Natural killer cell treated with Interleukin-12 subunit alpha and Interleukin-12 subunit beta and Interleukin-15 and Interleukin-18, amount 100 ng/mL, for 72 hours (primary cell): ENCODE measurements around the gene CSNK1G1. TPM values are rescaled to one million over a fixed set of nuclear protein-coding genes. Genes with fewer than 3 reads are reported as not detected.
"Not testable (repeated sequence)": the region's sequence is repeated elsewhere in the genome, so short reads cannot be mapped to it uniquely, and the experiment has no call there.

Source experiments
- ATAC-seq, 2 donors: fragments of 150-1000 bp; cut with Tn5 transposase in 1 of 2; sonication (Bioruptor Pico), chemical (Tn5 transposase) in 1 of 2; 2 replicates each; pipeline ENCODE4 v1.10.0; 2021
- DNase-seq: peaks from one replicate; pipeline ENCODE4 v3.0.0; 2022; ENCODE audit warnings: low spot score
- H3K27ac Mint-ChIP-seq, 2 donors: 1 replicate in 1 of 2; 2 replicates in 1 of 2; pipeline ENCODE4 v1.8.0; 2022; ENCODE audit warnings: mixed read lengths in 2 of 2, mild to moderate bottlenecking in 1 of 2, moderate library complexity in 1 of 2
- H3K27me3 Mint-ChIP-seq, 2 donors: 1 replicate in 1 of 2; 2 replicates in 1 of 2; pipeline ENCODE4 v1.8.0; 2022; ENCODE audit warnings: mixed read lengths in 2 of 2
- H3K36me3 Mint-ChIP-seq: one replicate; pipeline ENCODE4 v1.8.0; 2022; ENCODE audit warnings: mixed read lengths
- H3K4me1 Mint-ChIP-seq, 2 donors: 1 replicate in 1 of 2; 2 replicates in 1 of 2; pipeline ENCODE4 v1.8.0; 2022; ENCODE audit warnings: low read depth in 2 of 2, mixed read lengths in 2 of 2, mild to moderate bottlenecking in 1 of 2
- H3K4me3 Mint-ChIP-seq: one replicate; pipeline ENCODE4 v1.8.0; 2022; ENCODE audit warnings: mixed read lengths
- H3K9me3 Mint-ChIP-seq: 2 replicates; pipeline ENCODE4 v1.8.0; 2022; ENCODE audit warnings: mixed read lengths
- total RNA-seq, 2 donors: library from RNA; stranded (reverse); gene quantifications; one replicate each; pipeline ENCODE4 v1.2.3, GENCODE V29; 2022

Gene CSNK1G1
- total RNA-seq, 2 donors from 2014 or later: 35.4 to 47.5 TPM

DNA sequence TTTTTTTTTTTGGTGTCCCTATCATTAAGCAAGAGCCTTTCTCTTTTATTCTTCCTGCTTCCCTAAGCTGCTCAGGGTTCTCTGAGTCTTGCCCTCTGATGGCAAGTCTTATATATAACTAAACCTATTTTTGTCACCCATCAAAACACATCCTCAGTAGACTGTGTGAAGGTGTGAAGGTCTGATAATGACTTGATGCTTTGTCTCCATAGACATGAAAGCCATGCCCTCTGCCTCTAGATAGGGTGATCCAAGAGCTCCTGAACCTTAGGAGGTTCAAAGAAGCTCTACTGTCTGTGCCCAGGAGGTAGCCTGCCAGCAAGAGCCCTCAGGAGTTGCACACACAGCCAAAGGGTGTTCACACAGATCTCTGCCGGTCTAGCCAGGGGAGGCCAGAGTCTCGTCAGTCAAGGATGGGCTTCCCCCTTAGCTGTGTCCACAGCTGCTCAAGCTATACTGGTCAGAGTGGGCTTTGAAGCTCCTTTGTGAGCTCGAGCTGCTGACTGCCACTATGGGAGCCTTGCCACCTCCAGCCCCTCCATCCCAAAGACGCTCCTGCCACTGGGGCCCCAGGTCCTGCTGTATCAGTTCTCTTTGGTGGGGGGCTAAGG is 217.5 kb downstream of the CSNK1G1 start:
- no peak overlapping the region for H3K4me3 Mint-ChIP-seq
- H3K36me3 Mint-ChIP-seq: peaks cover 6% of the 10 kb centered on the region
- H3K9me3 Mint-ChIP-seq: no peaks in the 10 kb centered on the region
- ATAC-seq (no peak), DNase-seq (no peak)
- no peaks in the 10 kb centered on the region for H3K27me3 Mint-ChIP-seq
- no peaks in the 10 kb centered on the region for H3K4me1 Mint-ChIP-seq
- H3K27ac Mint-ChIP-seq: no peak overlapping the region

DNA sequence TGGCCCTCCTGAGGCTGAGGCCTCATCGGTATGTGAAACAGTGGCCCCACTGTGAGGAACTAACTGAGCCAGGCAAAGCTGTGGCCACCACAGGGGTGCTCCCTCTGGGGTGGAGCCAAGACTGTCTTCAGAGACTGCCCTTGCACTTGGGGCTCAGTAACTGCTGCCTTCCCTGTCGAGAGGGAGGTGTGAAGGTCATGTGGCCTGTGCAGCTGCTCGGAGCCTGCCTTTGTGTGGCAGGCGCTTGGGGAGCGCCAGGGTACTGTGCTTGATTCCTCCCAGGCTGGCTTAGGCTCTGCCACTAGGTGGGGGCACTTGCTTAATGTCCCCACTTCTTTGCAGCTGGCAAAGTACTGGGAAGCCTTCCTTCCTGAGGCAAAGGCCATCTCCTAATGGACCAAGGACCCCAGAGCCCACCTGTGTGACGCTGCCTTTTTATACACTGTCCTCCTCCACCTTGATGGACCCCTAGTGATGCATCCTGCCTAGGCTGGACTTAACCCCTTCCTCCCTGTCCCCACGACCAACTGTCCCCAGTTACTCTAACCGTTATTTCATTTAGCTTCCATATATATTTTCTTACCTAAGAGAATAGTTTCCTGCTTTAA is 218.6 kb downstream of the CSNK1G1 start:
- H3K36me3 Mint-ChIP-seq: peaks cover 8% of the 10 kb centered on the region
- no peak overlapping the region for H3K27ac Mint-ChIP-seq
- ATAC-seq: peak; percentile 23 to 50
- no peak for DNase-seq
- no peak overlapping the region for H3K4me3 Mint-ChIP-seq
- no peaks in the 10 kb centered on the region for H3K4me1 Mint-ChIP-seq
- H3K27me3 Mint-ChIP-seq: no peaks in the 10 kb centered on the region
- no peaks in the 10 kb centered on the region for H3K9me3 Mint-ChIP-seq

DNA sequence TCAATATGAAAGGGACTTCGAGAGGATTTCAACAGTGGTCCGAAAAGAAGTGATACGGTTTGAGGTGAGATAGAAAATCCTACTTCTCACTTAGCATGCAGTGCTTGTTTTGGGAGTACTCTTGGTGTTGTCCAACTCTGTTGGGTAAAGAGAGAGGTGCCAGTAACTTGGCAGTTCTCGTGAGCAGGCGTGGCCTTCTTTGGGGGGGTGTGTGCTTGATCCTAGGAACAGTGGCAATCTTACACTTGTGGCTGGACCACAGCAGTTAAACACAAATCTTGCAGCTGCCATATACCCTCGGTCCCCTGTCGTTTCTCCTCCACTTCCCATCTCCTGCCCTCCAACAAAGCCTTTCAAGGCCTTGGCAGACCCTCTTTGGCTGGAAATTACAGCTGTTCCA is 219.6 kb downstream of the CSNK1G1 start:
- H3K36me3 Mint-ChIP-seq: peaks cover 14% of the 10 kb centered on the region
- no peak overlapping the region for H3K27ac Mint-ChIP-seq
- no peaks in the 10 kb centered on the region for H3K9me3 Mint-ChIP-seq
- no peak overlapping the region for H3K4me3 Mint-ChIP-seq
- ATAC-seq: no peak
- no peak for DNase-seq
- H3K4me1 Mint-ChIP-seq: no peaks in the 10 kb centered on the region
- no peaks in the 10 kb centered on the region for H3K27me3 Mint-ChIP-seq

DNA sequence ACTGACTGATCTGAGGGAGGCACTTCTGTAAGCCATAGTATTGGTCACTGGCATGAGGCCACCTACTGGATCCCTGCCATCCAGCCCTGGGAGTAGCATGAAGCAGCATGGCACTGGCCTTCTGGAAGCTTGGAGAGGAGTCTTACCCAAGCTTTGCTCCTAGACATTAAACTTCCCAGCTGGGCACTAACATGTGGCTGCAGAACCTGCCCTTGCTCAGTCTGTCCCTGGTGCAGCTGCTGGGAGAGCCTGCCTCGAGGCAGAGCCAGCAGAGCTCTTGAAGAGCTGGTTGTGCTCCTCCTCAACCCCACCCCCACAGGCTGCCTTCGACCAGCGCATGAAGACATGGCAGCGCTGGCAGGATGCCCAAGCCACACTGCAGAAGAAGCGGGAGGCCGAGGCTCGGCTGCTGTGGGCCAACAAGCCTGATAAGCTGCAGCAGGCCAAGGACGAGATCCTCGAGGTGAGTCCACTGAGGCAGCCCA is 221.6 kb downstream of the CSNK1G1 start:
- H3K27ac Mint-ChIP-seq: no peak overlapping the region
- H3K4me1 Mint-ChIP-seq: no peaks in the 10 kb centered on the region
- H3K27me3 Mint-ChIP-seq: no peaks in the 10 kb centered on the region
- peaks cover 14% of the 10 kb centered on the region for H3K36me3 Mint-ChIP-seq
- H3K9me3 Mint-ChIP-seq: no peaks in the 10 kb centered on the region
- ATAC-seq: no peak
- no peak overlapping the region for H3K4me3 Mint-ChIP-seq
- no peak for DNase-seq

DNA sequence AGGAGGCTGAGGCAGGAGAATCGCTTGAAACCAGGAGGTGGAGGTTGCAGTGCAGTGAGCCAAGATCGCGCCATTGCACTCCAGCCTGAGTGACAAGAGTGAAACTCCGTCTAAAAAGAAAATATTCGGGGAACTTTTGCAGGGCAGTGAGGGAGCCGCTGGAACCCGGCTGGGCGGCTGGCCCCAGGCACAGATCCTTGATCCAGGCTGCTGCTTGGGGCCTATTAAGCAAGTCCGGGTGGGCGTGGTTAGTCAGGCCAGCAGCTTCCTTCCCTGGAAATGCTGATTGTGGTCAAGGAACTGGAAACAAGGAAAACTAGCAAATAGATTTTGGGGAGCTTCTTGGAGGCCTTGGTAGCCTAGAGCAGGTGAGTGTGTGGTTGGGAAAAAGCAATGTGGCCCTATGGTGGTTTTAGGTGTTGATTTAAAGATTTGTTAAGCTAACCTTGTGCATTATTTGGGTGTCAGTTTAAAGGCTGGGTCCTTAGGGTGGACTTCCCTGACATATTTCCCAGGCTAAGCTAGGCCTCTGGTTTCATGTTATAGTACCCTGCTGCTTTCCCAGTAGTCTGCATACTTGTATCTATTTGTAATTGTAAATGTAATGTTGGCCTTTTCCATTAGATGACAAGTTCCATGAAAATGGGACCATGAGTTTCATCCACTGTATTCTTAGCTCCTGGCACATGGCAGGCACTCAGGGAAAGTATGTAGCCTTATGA is 222.2 kb downstream of the CSNK1G1 start:
- H3K9me3 Mint-ChIP-seq: no peaks in the 10 kb centered on the region
- H3K4me1 Mint-ChIP-seq: no peaks in the 10 kb centered on the region
- no peak overlapping the region for H3K4me3 Mint-ChIP-seq
- peaks cover 14% of the 10 kb centered on the region for H3K36me3 Mint-ChIP-seq
- DNase-seq (no peak), ATAC-seq (no peak)
- no peaks in the 10 kb centered on the region for H3K27me3 Mint-ChIP-seq
- H3K27ac Mint-ChIP-seq: no peak overlapping the region

DNA sequence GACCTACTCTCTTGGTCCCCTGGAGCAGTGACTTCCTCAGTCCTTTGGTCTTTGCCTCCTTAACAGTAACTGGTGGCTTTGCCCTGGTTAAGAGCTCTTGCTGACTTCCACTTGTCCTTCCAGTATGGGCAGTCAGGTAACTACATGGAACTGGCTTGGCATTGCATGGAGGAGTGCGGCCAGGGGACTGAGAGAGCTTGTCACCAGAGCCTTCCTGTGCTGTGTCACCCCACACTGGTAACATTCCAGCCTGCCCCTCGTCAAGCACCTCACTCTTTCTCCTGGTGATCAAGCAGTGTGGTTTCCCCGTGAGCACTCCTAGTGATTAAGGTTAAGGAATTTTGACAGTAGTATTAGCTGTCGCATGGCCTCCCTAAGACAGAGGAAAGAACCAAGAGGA is 223.8 kb downstream of the CSNK1G1 start:
- no peak overlapping the region for H3K27ac Mint-ChIP-seq

DNA sequence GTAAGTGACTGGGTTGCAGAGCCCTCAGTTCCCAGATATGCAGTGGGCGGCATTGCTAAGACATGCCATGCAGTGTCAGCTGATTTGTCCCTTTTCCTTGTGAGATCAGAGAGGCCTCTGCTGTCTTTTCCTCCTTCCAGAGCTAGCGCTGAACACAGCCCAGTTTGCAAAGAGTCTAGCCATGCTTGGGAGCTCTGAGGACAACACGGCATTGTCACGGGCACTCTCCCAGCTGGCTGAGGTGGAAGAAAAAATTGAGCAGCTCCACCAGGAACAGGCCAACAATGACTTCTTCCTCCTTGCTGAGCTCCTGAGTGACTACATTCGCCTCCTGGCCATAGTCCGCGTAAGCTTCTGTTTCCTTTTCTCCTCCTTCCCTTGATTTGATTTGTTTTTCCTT is 224.4 kb downstream of the CSNK1G1 start:
- Mint-ChIP-seq H3K27ac (no peak overlapping the region), H3K4me1 (peaks cover 4 to 8% of the 10 kb centered on the region in 2 donors), H3K4me3 (no peak overlapping the region), H3K27me3 (no peaks in the 10 kb centered on the region), H3K9me3 (no peaks in the 10 kb centered on the region), H3K36me3 (peaks cover 18% of the 10 kb centered on the region)
- ATAC-seq (no peak), DNase-seq (no peak)

More for the DNA sequence above, 223.8 kb downstream of the CSNK1G1 start:
- H3K36me3 Mint-ChIP-seq: peaks cover 16% of the 10 kb centered on the region
- no peaks in the 10 kb centered on the region for H3K9me3 Mint-ChIP-seq
- no peak for ATAC-seq
- peaks cover 4 to 8% of the 10 kb centered on the region in 2 donors for H3K4me1 Mint-ChIP-seq
- no peak overlapping the region for H3K4me3 Mint-ChIP-seq
- H3K27me3 Mint-ChIP-seq: no peaks in the 10 kb centered on the region
- DNase-seq: no peak

DNA sequence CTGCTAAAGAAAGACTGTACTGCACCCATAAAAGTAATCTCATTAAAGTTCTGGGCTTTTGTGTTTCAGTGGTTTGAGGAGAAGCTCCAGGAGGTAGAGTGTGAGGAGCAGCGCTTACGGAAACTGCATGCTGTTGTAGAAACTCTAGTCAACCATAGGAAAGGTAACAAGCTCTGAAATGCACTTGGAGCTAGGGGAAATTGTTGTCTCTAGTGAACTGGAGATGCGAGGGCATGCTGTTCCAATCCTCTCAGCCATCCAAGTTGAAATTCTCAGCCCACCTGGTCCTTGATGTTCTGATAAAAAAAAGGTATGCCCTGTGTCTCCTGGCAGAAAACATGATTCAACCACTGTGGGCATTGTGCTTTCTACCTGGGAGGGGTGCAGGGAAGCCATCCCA is 225.8 kb downstream of the CSNK1G1 start:
- Mint-ChIP-seq H3K27me3 (no peaks in the 10 kb centered on the region), H3K4me3 (no peak overlapping the region), H3K27ac (no peak overlapping the region), H3K4me1 (peaks cover 4 to 8% of the 10 kb centered on the region in 2 donors), H3K9me3 (no peaks in the 10 kb centered on the region), H3K36me3 (peaks cover 18% of the 10 kb centered on the region)
- ATAC-seq (no peak), DNase-seq (no peak)

DNA sequence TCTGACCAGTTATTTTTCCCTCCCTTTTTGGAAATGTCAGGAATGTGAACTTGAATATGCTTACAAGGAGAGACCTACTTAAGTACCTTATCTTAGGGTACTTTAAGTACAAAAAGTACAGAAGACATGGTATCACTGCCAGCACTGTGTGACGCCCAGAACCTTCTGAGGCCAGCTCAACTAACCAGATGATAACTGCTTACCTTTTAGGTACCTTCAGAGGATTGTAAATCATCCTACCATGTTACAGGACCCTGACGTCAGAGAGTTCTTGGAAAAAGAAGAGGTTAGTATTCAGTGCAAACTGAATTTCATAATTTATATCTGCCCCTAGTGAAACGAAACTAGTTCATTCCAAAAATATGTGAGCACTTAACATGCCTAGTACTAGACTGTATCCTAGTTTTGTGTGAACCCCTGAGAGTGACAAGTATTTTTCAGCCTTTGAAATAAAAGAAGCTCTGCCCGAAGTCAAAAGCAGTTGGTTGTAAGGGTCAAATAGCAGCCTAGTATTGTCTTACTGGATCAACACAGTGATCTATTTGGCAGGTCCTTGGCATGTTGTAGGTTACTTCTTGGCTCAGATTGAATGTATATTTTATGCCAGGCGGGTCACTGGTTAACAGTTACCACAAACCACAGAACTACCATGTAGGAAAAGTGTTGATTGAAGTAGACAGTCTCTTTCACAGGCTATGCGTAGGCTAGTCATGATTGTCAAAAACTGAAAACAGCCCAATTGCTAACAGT is 228.3 kb downstream of the CSNK1G1 start:
- Mint-ChIP-seq H3K4me1 (peaks cover 4 to 8% of the 10 kb centered on the region in 2 donors), H3K4me3 (no peak overlapping the region), H3K27ac (no peak overlapping the region), H3K36me3 (peaks cover 18% of the 10 kb centered on the region), H3K27me3 (no peaks in the 10 kb centered on the region), H3K9me3 (no peaks in the 10 kb centered on the region)
- ATAC-seq: no peak
- DNase-seq: no peak

DNA sequence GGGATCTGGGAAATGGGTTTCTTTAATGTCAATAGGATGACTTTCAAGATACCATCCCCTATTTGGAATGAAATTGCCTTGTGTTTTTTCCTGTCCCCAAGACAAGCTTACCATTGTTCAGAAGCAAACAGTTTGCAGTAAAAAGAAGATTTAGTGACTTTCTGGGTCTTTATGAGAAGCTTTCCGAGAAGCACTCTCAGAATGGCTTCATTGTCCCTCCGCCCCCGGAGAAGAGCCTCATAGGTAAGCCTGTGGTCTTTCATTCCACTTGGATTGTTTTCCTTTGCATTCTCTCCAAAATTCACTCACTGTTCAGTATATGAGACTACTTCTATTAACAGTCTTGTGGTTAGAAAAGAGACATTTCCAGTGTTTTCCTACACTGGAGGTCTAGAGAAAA is 230.0 kb downstream of the CSNK1G1 start:
- peaks cover 16% of the 10 kb centered on the region for H3K36me3 Mint-ChIP-seq
- no peaks in the 10 kb centered on the region for H3K27me3 Mint-ChIP-seq
- DNase-seq (no peak), ATAC-seq (no peak)
- no peaks in the 10 kb centered on the region for H3K9me3 Mint-ChIP-seq
- H3K4me3 Mint-ChIP-seq: no peak overlapping the region
- H3K4me1 Mint-ChIP-seq: peaks cover 4 to 8% of the 10 kb centered on the region in 2 donors
- no peak overlapping the region for H3K27ac Mint-ChIP-seq

DNA sequence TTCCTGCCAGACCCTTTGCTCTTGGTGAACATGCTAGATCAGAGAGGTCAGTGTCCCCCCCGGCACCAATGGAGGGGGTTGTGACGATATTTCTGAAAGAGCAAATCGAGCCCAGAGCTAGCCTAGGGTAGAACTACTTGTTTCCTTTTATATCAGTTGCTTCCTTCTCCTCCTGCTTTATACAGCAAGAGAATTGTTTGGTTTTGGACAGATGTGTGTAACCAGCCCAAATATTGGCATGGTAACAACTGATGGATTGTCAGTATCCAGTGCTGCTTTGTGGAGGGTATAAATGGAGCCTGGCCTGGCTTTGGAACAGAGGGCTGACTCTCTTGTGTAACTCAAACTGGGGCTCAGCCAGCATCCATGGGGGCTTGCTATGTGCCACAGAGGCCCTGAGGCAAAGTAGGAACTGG is 233.0 kb downstream of the CSNK1G1 start:
- Mint-ChIP-seq H3K9me3 (no peaks in the 10 kb centered on the region), H3K4me3 (no peak overlapping the region), H3K27ac (no peak overlapping the region), H3K36me3 (peaks cover 22% of the 10 kb centered on the region), H3K27me3 (no peaks in the 10 kb centered on the region), H3K4me1 (peaks cover 8 to 9% of the 10 kb centered on the region in 2 donors)
- DNase-seq (no peak), ATAC-seq (no peak)

DNA sequence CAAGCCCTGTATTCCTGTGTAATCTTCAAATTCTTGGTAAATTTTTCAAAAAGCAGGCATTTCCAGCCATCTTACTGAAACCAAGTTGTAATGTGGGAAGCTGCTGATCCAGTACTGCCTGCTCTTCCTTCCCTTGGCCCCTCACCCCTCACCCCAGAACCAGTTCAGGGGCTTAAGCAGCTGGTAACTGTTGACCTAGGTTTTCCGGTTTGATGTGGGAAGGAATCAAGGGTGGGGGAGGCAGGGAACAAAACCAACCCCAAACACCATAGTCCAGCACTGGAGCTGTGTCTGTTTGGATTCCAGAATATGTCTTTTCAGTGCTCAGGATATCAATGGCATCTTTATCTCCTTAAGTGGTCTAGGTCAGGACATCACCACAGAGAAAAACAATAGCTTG is 233.5 kb downstream of the CSNK1G1 start:
- DNase-seq: no peak
- Mint-ChIP-seq H3K27me3 (no peaks in the 10 kb centered on the region), H3K27ac (no peak overlapping the region), H3K4me3 (no peak overlapping the region), H3K36me3 (peaks cover 20% of the 10 kb centered on the region), H3K4me1 (peaks cover 7 to 9% of the 10 kb centered on the region in 2 donors), H3K9me3 (no peaks in the 10 kb centered on the region)
- ATAC-seq: no peak

DNA sequence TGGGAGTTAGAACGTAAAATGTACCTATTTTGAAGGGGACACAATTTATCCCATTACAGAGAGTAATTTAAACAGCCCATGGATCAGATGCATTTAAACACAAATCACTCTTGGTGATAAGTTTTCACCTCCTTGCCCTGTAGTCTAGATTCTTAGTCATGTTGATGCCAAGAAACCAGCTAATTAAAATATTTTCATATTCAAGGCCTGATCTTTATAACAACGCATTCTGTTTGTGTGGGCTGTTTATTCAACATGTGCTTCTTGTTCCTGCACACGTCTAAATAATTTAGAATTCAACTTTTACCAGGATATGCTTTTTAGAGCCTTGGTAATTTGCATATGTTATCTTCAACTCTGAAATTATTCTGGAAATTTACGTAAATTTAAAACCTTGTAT is 234.4 kb downstream of the CSNK1G1 start:
- Mint-ChIP-seq H3K36me3 (peaks cover 16% of the 10 kb centered on the region), H3K27me3 (no peaks in the 10 kb centered on the region), H3K27ac (no peak overlapping the region)

DNA sequence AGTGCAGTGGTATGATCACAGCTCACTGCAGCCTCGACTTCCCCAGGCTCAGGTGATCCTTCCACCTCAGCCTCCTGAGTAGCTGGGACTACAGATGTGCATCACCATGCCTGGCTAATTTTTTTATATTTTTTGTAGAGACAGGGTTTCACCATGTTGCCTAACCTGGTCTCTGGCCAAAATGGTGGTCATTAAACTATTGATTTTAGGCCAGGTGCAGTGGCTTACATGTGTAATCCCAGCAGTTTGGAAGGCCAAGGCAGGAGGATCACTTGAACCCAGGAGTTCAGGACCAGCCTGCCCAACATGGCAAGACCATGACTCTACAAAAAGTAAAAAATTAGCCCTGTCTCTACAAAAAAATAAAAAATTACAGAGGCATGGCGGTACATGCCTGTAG is 235.7 kb downstream of the CSNK1G1 start:
- not testable (repeated sequence) for ATAC-seq, H3K4me1 Mint-ChIP-seq, H3K9me3 Mint-ChIP-seq, H3K27ac Mint-ChIP-seq, H3K27me3 Mint-ChIP-seq, H3K4me3 Mint-ChIP-seq, DNase-seq
- H3K36me3 Mint-ChIP-seq: peaks cover 16% of the 10 kb centered on the region

More for the DNA sequence above, 234.4 kb downstream of the CSNK1G1 start:
- Mint-ChIP-seq H3K4me3 (no peak overlapping the region), H3K4me1 (peaks cover 7 to 9% of the 10 kb centered on the region in 2 donors), H3K9me3 (no peaks in the 10 kb centered on the region)
- no peak for DNase-seq
- no peak for ATAC-seq
